ENCODE measurements around the gene NPAS3.

GRCh38 chr14:33349871-33350270 lies 411.2 kb downstream of the NPAS3 start:
- no peak for TF ChIP-seq POLR2A (IDR thresholded peaks at IDR 0.05)
- TF ChIP-seq CTCF (IDR thresholded peaks at IDR 0.05) = no peak
